Measurements from ENCODE around the gene EMP2. TPM values are rescaled to one million over a fixed set of nuclear protein-coding genes. Genes with fewer than 3 reads are reported as not detected.

Gene EMP2
- total and polyA plus RNA-seq, 8 donors: 10.7 to 60.9 (median 38.8) TPM

GRCh38 chr16:10579575-10579964, 828 bp downstream of the EMP2 start:
- Histone ChIP-seq H3K27me3 (peaks cover 0 to 21% (median 0%) of the 10 kb centered on the region in 3 donors), H3K4me3 (peak overlapping the region; percentile 79 to 90 (median 88)), H3K9me3 (no peaks in the 10 kb centered on the region), H3K27ac (peak overlapping the region; percentile 93 to 97 (median 95)), H3K36me3 (no peaks in the 10 kb centered on the region), H3K4me1 (peaks cover 37 to 62% (median 56%) of the 10 kb centered on the region in 4 donors)
- TF ChIP-seq CTCF (IDR thresholded peaks at IDR 0.05) (no peak), POLR2AphosphoS5 (IDR thresholded peaks at IDR 0.05) (no peak), EP300 (IDR thresholded peaks at IDR 0.05) (no peak), POLR2A (IDR thresholded peaks at IDR 0.05) (no peak)
- WGBS, 5 donors: 5 to 25% (median 7%) methylated on average over 6 of the region's 6 CpGs
- no peak for DNase-seq
- intact Hi-C loops (cut with DNase I; ENCODE audit: low total_unique reads): no loop called here

GRCh38 chr16:10578474-10579316, 1.7 kb downstream of the EMP2 start:
- DNase-seq: peak; percentile 39 to 73
- H3K27ac ChIP-seq: peak overlapping the region; percentile 38 to 97 (median 94)
- peaks cover 0 to 21% (median 0%) of the 10 kb centered on the region in 3 donors for H3K27me3 ChIP-seq
- TF ChIP-seq POLR2AphosphoS5 (IDR thresholded peaks at IDR 0.05): peak in 1 of 3 donors; percentile 15
- TF ChIP-seq CTCF (IDR thresholded peaks at IDR 0.05): no peak
- WGBS, 5 donors: 17 to 40% (median 33%) methylated on average over 14 to 20 of the region's 20 CpGs
- intact Hi-C loops (cut with DNase I; ENCODE audit: low total_unique reads): no loop called here
- H3K9me3 ChIP-seq: no peaks in the 10 kb centered on the region
- peaks cover 37 to 65% (median 57%) of the 10 kb centered on the region in 4 donors for H3K4me1 ChIP-seq
- no peaks in the 10 kb centered on the region for H3K36me3 ChIP-seq
- H3K4me3 ChIP-seq: peak overlapping the region; percentile 79 to 90 (median 88)

GRCh38 chr16:10577305-10578202, 2.8 kb downstream of the EMP2 start:
- Histone ChIP-seq H3K27ac (peak overlapping the region; percentile 60 to 97 (median 94)), H3K36me3 (no peaks in the 10 kb centered on the region), H3K9me3 (no peaks in the 10 kb centered on the region), H3K27me3 (peaks cover 0 to 21% (median 0%) of the 10 kb centered on the region in 3 donors), H3K4me1 (peaks cover 37 to 75% (median 57%) of the 10 kb centered on the region in 4 donors), H3K4me3 (peak overlapping the region; percentile 79 to 90 (median 88))
- intact Hi-C loops (cut with DNase I; ENCODE audit: low total_unique reads): no loop called here
- 15 to 32% (median 26%) methylated on average over 10 to 17 of the region's 17 CpGs for WGBS, 5 donors
- no peak for TF ChIP-seq EP300 (IDR thresholded peaks at IDR 0.05)
- no peak for TF ChIP-seq POLR2A (IDR thresholded peaks at IDR 0.05)
- TF ChIP-seq POLR2AphosphoS5 (IDR thresholded peaks at IDR 0.05): no peak
- peak in 1 of 2 donors; percentile 47 for DNase-seq

GRCh38 chr16:10576390-10577304, 3.8 kb downstream of the EMP2 start:
- peaks cover 37 to 73% (median 57%) of the 10 kb centered on the region in 4 donors for H3K4me1 ChIP-seq
- H3K9me3 ChIP-seq: no peaks in the 10 kb centered on the region
- peaks cover 0 to 6% (median 0%) of the 10 kb centered on the region in 4 donors for H3K36me3 ChIP-seq
- peak overlapping the region in 2 of 4 donors; percentile 79 to 90 for H3K4me3 ChIP-seq
- intact Hi-C loops (cut with DNase I; ENCODE audit: low total_unique reads): no loop called here
- peak in 1 of 2 donors; percentile 41 for DNase-seq
- H3K27ac ChIP-seq: peak overlapping the region; percentile 60 to 97 (median 94)
- TF ChIP-seq CTCF (IDR thresholded peaks at IDR 0.05) (no peak), POLR2AphosphoS5 (IDR thresholded peaks at IDR 0.05) (no peak), EP300 (IDR thresholded peaks at IDR 0.05) (no peak), POLR2A (IDR thresholded peaks at IDR 0.05) (no peak)
- H3K27me3 ChIP-seq: peaks cover 0 to 21% (median 0%) of the 10 kb centered on the region in 3 donors
- WGBS, 5 donors: 59 to 69% (median 64%) methylated on average over 16 to 17 of the region's 17 CpGs
